COLO668 (cell line): Measurements from ENCODE around the gene CPNE4.

ENCODE experiments used
- DNase-seq: peaks from one replicate; lab custom pipeline; 2025; ENCODE audit not compliant: unreplicated experiment; lab: John Stamatoyannopoulos, UW

Gene CPNE4

DNA sequence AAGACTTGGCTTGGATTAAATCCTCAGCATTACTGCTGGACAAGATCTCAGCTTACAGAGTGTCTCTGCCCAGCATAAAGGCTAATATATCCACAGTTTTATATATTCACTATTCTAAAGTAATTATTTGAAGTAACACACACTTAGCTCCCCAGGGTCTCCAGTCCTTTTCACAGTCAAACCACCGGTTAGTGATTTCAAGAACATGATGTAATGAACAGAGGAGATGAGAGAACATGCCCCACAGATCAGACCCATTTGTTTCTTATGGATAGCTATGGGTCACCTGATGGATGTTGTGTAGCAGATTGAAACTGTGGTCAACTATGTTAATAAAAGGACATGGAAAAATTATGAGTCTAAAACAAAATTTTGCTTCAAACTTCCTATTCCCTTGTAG, 487.2 kb downstream of the CPNE4 start:
- no peak for DNase-seq

DNA sequence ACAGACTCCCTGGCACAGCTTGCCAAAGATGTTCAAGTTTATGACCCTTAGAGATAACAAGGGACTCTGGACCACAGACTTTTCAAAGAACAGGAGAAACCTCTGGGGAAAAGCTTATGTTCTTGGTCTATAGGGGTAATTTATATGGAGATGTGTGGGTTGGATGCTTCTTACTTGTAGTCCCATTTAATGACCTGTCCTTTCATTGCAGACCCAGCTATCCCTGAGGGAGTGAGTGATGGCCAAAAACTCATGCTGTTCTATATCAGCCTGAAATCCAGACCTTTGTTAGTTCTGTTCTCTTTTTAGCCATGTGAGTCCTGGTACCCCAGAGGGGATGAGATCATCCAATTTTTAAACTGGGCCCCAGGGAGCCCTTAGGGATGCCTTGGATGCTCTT, 488.4 kb downstream of the CPNE4 start:
- DNase-seq = no peak

- no peak for DNase-seq
Observed at GRCh38 chr3:131544557-131544956, 490.3 kb downstream of the CPNE4 start.

GRCh38 chr3:131543714-131544113, 491.1 kb downstream of the CPNE4 start:
- no peak for DNase-seq

GRCh38 chr3:131541288-131541687, 493.5 kb downstream of the CPNE4 start:
- no peak for DNase-seq

GRCh38 chr3:131540821-131541220, 494.0 kb downstream of the CPNE4 start:
- no peak for DNase-seq

GRCh38 chr3:131540143-131540542, 494.7 kb downstream of the CPNE4 start:
- DNase-seq = no peak

GRCh38 chr3:131538968-131539367, 495.8 kb downstream of the CPNE4 start:
- no peak for DNase-seq

GRCh38 chr3:131537531-131537930, 497.3 kb downstream of the CPNE4 start:
- no peak for DNase-seq

GRCh38 chr3:131535596-131535995, 499.2 kb downstream of the CPNE4 start:
- DNase-seq = no peak

GRCh38 chr3:131535131-131535530, 499.7 kb downstream of the CPNE4 start:
- no peak for DNase-seq

GRCh38 chr3:131532645-131533044, 502.2 kb downstream of the CPNE4 start:
- DNase-seq = no peak

DNA sequence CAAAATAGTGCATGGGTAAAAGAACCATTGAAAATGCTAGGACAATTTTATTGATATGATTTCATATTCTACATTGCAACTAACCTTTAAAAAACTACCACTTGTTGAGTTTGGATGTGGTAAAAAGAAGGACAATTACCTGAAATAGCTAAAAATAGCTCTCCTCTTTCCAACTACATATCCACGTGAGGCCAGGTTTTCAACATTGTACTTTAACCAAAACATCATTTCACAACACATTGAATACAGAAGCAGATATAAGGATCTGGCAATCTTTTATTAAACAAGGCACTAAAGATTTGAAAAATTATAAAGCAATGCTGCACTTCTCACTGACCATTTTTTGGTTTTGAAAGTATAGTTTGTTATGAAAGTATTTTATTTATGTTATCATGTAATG, 504.0 kb downstream of the CPNE4 start:
- DNase-seq = no peak

DNA sequence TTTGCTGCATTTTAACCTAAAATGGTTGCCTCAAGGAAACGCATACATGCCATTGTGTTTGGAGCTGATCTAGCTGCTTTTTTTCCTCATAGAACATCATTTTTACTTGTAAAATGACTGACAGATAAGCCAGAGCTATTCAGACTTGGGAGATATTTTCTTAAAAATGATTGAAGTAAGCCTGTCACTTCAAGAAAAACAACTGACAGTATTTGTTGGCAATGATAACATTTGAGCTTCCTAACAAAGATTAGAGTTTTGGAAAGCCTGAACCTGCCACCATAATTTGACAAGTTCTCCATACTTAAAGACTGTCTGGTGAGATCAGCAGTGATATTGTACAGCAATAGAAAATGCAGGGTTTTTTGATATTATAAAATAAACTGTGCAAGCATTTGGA, 504.4 kb downstream of the CPNE4 start:
- DNase-seq = no peak

DNA sequence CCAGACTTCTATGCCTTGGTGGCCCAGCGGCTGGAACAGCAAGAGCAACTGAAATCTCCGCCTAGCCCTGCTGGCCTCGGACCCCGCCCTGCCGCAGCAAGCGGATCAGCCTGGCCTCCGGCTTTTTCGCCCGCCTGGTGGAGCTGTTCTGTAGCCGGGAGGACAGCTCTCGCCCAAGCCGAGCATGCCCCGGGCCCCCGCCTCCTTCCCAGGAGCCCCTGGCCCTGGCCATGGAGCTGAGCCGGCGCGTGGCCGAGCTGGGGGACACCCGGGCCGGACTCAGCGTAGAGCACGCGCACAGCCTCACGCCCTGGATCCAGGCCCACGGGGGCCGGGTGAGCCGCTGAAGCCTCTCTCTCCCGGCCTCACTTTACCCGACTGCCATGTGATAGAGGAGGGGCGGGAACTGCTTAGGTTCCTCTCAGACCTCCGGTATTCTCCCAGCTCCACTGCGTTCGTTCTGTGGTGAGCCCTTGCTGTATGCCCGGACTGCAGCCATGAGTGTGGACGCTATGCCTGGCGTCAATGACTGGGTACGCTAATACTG, 507.9 kb downstream of the CPNE4 start:
- peak; percentile 64 for DNase-seq

DNA sequence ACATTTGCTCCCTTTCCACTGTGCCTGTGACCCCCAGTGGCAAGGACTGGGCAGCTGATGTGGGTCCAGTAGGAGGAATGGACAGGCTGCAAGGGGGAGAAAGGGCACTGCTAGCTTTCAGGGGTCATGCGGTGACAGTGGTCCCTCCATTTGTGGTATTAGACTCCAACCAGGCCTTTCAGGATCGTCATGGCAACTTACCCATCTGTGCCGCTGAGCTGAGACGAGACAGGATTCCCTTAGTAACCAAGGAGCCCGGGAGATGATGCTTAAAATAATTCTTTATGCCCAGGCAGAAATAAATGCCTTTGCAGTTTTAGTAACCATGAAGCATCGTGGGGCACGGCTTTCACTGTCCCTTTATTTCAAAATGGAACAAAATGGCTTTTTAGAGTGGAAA, 516.1 kb downstream of the CPNE4 start:
- no peak for DNase-seq

DNA sequence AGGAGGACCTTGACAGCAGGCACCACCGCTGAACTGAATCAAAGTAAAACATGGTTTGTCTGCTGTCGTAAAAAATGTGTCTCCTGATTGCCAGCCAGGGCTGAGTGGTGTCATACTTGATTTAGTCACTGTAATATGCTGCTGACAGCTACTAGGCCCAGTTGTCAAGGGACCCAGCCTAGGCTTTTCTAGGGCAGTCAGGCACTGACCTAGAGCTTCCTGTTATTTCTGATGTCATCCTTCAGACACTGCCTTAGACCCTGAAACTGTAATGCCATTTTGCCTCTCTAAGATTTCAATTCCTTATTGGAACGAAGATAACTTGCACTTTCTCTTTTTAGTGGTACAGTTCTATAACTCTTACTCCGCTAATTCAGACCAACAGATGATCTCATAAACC, 529.4 kb downstream of the CPNE4 start:
- no peak for DNase-seq

DNA sequence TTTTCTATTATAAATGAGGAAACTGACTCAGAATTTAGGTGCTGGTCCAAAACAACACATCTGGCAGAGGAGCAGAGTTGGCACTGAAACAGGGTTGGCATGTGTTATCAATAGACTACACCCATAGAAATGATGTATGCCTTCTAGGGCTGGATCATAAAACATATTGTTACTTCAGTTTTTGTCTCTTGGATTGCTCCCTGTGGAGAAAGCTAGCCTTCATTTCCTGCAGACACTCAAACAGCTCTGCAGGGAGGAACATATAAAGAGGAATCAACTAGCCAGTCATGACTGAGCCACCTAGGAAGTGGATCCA, 531.5 kb downstream of the CPNE4 start:
- DNase-seq = no peak

- DNase-seq = peak; percentile 88
Observed at GRCh38 chr3:131502530-131503319, 532.1 kb downstream of the CPNE4 start, which contains the start of gene MRPL3. Gene MRPL3 (minus strand): TSS chr3:131502971. CDS start chr3:131502821, 150 bp downstream.

- DNase-seq = no peak
Observed at GRCh38 chr3:131501949-131502348, 532.9 kb downstream of the CPNE4 start.

- no peak for DNase-seq
Observed at GRCh38 chr3:131494706-131495105, 540.1 kb downstream of the CPNE4 start.

GRCh38 chr3:131491775-131492174, 543.0 kb downstream of the CPNE4 start:
- DNase-seq = no peak

GRCh38 chr3:131491084-131491483, 543.7 kb downstream of the CPNE4 start:
- no peak for DNase-seq
